DOHH2 (cell line): ENCODE data around the gene CACNG5.

Source experiments
- H3F3A ChIP-seq: fragments of 200-600 bp; sonication (generic), shearing (Covaris generic); 2 replicates; pipeline ENCODE4 v1.6.0; 2016; ENCODE audit warnings: antibody characterized with exemption, mild to moderate bottlenecking; ENCODE audit not compliant: control insufficient read depth, insufficient read depth
- H3K27ac ChIP-seq: fragments of 200-600 bp; sonication (generic); 2 replicates; pipeline ENCODE4 v1.5.1; 2014; ENCODE audit warnings: low read depth, mild to moderate bottlenecking, low read length, moderate library complexity
- H3K27me3 ChIP-seq: fragments of 200-600 bp; sonication (generic); 2 replicates; pipeline ENCODE4 v1.6.1; 2014; ENCODE audit warnings: mild to moderate bottlenecking, low read length, mixed read lengths; ENCODE audit not compliant: control insufficient read depth
- H3K36me3 ChIP-seq: fragments of 200-600 bp; sonication (generic); 2 replicates; pipeline ENCODE4 v1.6.1; 2014; ENCODE audit warnings: mild to moderate bottlenecking, low read length, moderate library complexity, mixed read lengths; ENCODE audit not compliant: control insufficient read depth
- H3K4me1 ChIP-seq: fragments of 200-600 bp; sonication (generic); 2 replicates; pipeline ENCODE4 v1.6.1; 2014; ENCODE audit warnings: mild to moderate bottlenecking, low read length, mixed read lengths; ENCODE audit not compliant: control insufficient read depth
- H3K4me2 ChIP-seq: fragments of 200-600 bp; sonication (generic); 2 replicates; pipeline ENCODE4 v1.6.0; 2014; ENCODE audit warnings: mild to moderate bottlenecking, low read length, moderate library complexity
- H3K4me3 ChIP-seq: fragments of 200-600 bp; sonication (generic); 2 replicates; pipeline ENCODE4 v1.5.1; 2014; ENCODE audit warnings: mild to moderate bottlenecking, low read length, mixed read lengths
- H3K79me2 ChIP-seq: fragments of 200-600 bp; sonication (generic); 2 replicates; pipeline ENCODE4 v1.6.1; 2014; ENCODE audit warnings: mild to moderate bottlenecking, low read length, mixed read lengths; ENCODE audit not compliant: control insufficient read depth
- H3K9me2 ChIP-seq: fragments of 200-600 bp; sonication (generic); replicated peaks from 2 replicates; pipeline ENCODE4 v1.6.1; 2014; ENCODE audit warnings: mild to moderate bottlenecking, low read length, mixed read lengths; ENCODE audit not compliant: control insufficient read depth
- H3K9me3 ChIP-seq: fragments of 200-600 bp; sonication (generic); 2 replicates; pipeline ENCODE4 v1.6.1; 2014; ENCODE audit warnings: antibody characterized with exemption, low read length, mixed read lengths; ENCODE audit not compliant: control insufficient read depth, insufficient read depth
- H4K20me1 ChIP-seq: fragments of 200-600 bp; sonication (generic); 2 replicates; pipeline ENCODE4 v1.6.0; 2014; ENCODE audit warnings: low read depth, mild to moderate bottlenecking, antibody characterized with exemption, low read length, moderate library complexity; ENCODE audit not compliant: control insufficient read depth, insufficient read depth
- EZH2phosphoT487 ChIP-seq: fragments of 200-600 bp; sonication (generic); IDR thresholded peaks from 2 replicates; pipeline ENCODE4 v1.6.1; 2017; ENCODE audit warnings: borderline replicate concordance, mild to moderate bottlenecking, antibody characterized with exemption, low read length, moderate library complexity, mixed read lengths
- TF ChIP-seq, protein P1 (sequence below): fragments of 200-600 bp; sonication (generic); IDR thresholded peaks from one replicate; pipeline ENCODE4 v1.5.1; 2014; ENCODE audit warnings: antibody characterized with exemption, mild to moderate bottlenecking, low read depth, low read length; ENCODE audit not compliant: poor library complexity, severe bottlenecking

CACNG5 gene

DNA sequence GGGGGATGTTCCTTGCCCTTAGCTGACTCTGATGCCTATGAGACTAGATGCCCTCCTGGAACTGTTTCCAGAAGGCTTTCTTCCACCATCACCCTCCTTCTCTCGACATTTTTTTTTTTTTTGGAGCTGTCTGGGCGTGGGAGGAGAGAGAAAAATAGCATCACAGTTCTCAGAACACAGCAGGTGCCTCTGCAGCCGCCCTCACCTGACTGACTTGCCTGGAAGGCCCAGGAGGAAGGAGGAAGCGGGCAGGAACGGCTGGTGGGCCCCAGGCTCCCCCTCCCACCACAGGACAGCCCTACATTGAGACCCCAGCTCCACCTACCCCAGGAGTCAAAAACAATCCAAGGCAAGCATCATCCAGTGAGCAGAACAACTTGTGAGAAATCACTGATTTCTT is 20.3 kb upstream of the CACNG5 start:
- H3K4me3 ChIP-seq: no peak overlapping the region

DNA sequence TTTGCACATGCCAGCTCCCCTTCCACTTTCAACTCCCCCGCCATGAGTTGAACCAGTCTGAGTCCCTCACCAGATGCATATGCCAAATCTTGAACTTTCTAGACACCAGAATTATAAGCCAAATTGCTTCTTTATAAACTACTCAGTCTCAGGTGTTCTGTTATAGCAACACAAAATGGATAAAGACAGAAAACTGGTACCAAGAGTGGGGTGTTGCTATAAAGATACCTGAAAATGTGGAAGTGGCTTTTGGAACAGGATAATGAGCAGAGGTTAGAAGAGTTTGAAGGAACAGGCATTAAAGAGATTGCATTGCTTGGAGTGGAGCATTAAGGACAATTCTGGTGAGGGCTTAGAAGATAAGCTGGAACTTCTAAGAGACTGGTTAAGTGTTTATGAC is 17.2 kb upstream of the CACNG5 start:
- no peaks in the 10 kb centered on the region for H4K20me1 ChIP-seq
- TF ChIP-seq, protein P1, sequence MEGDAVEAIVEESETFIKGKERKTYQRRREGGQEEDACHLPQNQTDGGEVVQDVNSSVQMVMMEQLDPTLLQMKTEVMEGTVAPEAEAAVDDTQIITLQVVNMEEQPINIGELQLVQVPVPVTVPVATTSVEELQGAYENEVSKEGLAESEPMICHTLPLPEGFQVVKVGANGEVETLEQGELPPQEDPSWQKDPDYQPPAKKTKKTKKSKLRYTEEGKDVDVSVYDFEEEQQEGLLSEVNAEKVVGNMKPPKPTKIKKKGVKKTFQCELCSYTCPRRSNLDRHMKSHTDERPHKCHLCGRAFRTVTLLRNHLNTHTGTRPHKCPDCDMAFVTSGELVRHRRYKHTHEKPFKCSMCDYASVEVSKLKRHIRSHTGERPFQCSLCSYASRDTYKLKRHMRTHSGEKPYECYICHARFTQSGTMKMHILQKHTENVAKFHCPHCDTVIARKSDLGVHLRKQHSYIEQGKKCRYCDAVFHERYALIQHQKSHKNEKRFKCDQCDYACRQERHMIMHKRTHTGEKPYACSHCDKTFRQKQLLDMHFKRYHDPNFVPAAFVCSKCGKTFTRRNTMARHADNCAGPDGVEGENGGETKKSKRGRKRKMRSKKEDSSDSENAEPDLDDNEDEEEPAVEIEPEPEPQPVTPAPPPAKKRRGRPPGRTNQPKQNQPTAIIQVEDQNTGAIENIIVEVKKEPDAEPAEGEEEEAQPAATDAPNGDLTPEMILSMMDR: no peak
- no peak for TF ChIP-seq EZH2phosphoT487
- H3K79me2 ChIP-seq: no peaks in the 10 kb centered on the region
- peaks cover 8% of the 10 kb centered on the region; the same call in 1 of the 2 replicates for H3K27me3 ChIP-seq
- H3K4me2 ChIP-seq: no peak overlapping the region
- peaks cover 4% of the 10 kb centered on the region; the same call in 1 of the 2 replicates for H3K4me1 ChIP-seq
- H3K9me3 ChIP-seq: 0 out of 2 replicates have a peak, but pooled peaks cover 3% of the 10 kb centered on the region
- H3K9me2 ChIP-seq: no peaks in the 10 kb centered on the region
- no peaks in the 10 kb centered on the region for H3K36me3 ChIP-seq
- no peak overlapping the region for H3K27ac ChIP-seq
- no peak overlapping the region for H3K4me3 ChIP-seq
- no peaks in the 10 kb centered on the region for H3F3A ChIP-seq

More for the DNA sequence above, 20.3 kb upstream of the CACNG5 start:
- TF ChIP-seq EZH2phosphoT487: no peak
- TF ChIP-seq, protein P1: no peak
- H3K79me2 ChIP-seq: no peaks in the 10 kb centered on the region
- H4K20me1 ChIP-seq: no peaks in the 10 kb centered on the region
- H3K4me1 ChIP-seq: peaks cover 4% of the 10 kb centered on the region; the same call in 1 of the 2 replicates
- no peak overlapping the region for H3K27ac ChIP-seq
- no peaks in the 10 kb centered on the region for H3K36me3 ChIP-seq
- H3F3A ChIP-seq: no peaks in the 10 kb centered on the region
- peaks cover under 1% of the 10 kb centered on the region; the same call in 1 of the 2 replicates for H3K27me3 ChIP-seq
- no peak overlapping the region for H3K4me2 ChIP-seq
- H3K9me2 ChIP-seq: no peaks in the 10 kb centered on the region
- H3K9me3 ChIP-seq: 0 out of 2 replicates have a peak, but pooled peaks cover 3% of the 10 kb centered on the region

DNA sequence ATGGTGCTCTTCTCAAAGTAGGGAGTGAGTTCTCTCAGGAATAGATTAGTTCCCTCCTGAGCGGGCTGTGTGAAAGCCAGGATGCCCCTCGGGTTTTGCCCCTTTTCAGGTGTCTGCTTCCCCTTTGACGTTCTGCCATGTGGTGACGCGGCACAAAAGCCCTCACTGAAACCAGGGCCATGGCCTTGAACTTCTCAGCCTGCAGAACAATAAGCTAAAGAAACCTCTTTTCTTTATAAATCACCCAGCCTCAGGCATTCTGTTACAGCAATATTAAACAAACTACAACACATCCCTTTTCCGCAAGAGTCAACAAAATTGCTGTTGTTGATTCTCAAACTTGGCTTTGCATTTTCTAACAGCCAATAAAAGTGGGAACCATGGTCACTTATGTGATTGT is 15.5 kb upstream of the CACNG5 start:
- TF ChIP-seq, protein P1: no peak
- TF ChIP-seq EZH2phosphoT487: no peak
- Histone ChIP-seq H3K79me2 (no peaks in the 10 kb centered on the region), H3K4me2 (no peak overlapping the region), H3K27ac (no peak overlapping the region), H3K9me2 (no peaks in the 10 kb centered on the region), H3K4me1 (peaks cover 3% of the 10 kb centered on the region; the same call in 1 of the 2 replicates), H3K9me3 (0 out of 2 replicates have a peak, but pooled peaks cover 3% of the 10 kb centered on the region), H3K4me3 (no peak overlapping the region), H3K27me3 (peaks cover 8% of the 10 kb centered on the region; the same call in 1 of the 2 replicates), H3F3A (no peaks in the 10 kb centered on the region), H4K20me1 (no peaks in the 10 kb centered on the region), H3K36me3 (no peaks in the 10 kb centered on the region)
